GM23338 (cell line): ENCODE measurements around the gene HSPH1. TPM values are rescaled to one million over a fixed set of nuclear protein-coding genes. Genes with fewer than 3 reads are reported as not detected.

Experiments
- ATAC-seq: fragments of 200-7000 bp; cut with Tn5 transposase; 3 replicates; pipeline ENCODE4 v1.9.1; 2020
- DNase-seq: peaks from one replicate; pipeline ENCODE4 v3.0.0-alpha.2; 2015; ENCODE audit warnings: low spot score
- H2AFZ ChIP-seq: fragments of 200-600 bp; sonication (generic); 2 replicates; pipeline ENCODE4 v1.8.0; 2016; ENCODE audit warnings: antibody characterized with exemption, mild to moderate bottlenecking, moderate library complexity
- H3F3A ChIP-seq: fragments of 200-600 bp; sonication (generic); replicated peaks from 2 replicates; pipeline ENCODE4 v1.8.0; 2017; ENCODE audit warnings: antibody characterized with exemption, mixed run types, low read depth
- H3K27ac ChIP-seq: fragments of 200-600 bp; sonication (generic); 2 replicates; pipeline ENCODE4 v1.6.1; 2016; ENCODE audit warnings: low read depth
- H3K27me3 ChIP-seq: fragments of 200-600 bp; sonication (generic); 2 replicates; pipeline ENCODE4 v1.8.0; 2016; ENCODE audit warnings: mild to moderate bottlenecking, mixed run types, moderate library complexity; ENCODE audit not compliant: insufficient read depth
- H3K36me3 ChIP-seq: fragments of 200-600 bp; sonication (generic); 2 replicates; pipeline ENCODE4 v1.8.0; 2016; ENCODE audit warnings: mild to moderate bottlenecking; ENCODE audit not compliant: insufficient read depth
- H3K4me1 ChIP-seq: fragments of 200-600 bp; sonication (generic); 2 replicates; pipeline ENCODE4 v1.8.0; 2016; ENCODE audit warnings: mild to moderate bottlenecking, moderate library complexity; ENCODE audit not compliant: insufficient read depth
- H3K4me2 ChIP-seq: fragments of 200-600 bp; sonication (generic); 2 replicates; pipeline ENCODE4 v1.7.1; 2017; ENCODE audit warnings: mixed run types
- H3K4me3 ChIP-seq: fragments of 200-600 bp; sonication (generic); 2 replicates; pipeline ENCODE4 v1.6.1; 2016; ENCODE audit warnings: mixed run types
- H3K79me2 ChIP-seq: fragments of 200-600 bp; sonication (generic); replicated peaks from 2 replicates; pipeline ENCODE4 v1.8.0; 2017; ENCODE audit warnings: mild to moderate bottlenecking; ENCODE audit not compliant: insufficient read depth
- H3K9me2 ChIP-seq: fragments of 200-600 bp; sonication (generic); 2 replicates; pipeline ENCODE4 v1.8.0; 2017; ENCODE audit not compliant: insufficient read depth
- H4K20me1 ChIP-seq: fragments of 200-600 bp; sonication (generic); replicated peaks from 2 replicates; pipeline ENCODE4 v1.8.0; 2017; ENCODE audit warnings: mild to moderate bottlenecking; ENCODE audit not compliant: insufficient read depth
- H3K27ac Mint-ChIP-seq: 2 replicates; pipeline ENCODE4 v1.8.0; 2020; ENCODE audit warnings: inconsistent platforms, mild to moderate bottlenecking, moderate library complexity, mixed read lengths
- H3K27me3 Mint-ChIP-seq: 3 replicates; pipeline ENCODE4 v1.8.0; 2022; ENCODE audit warnings: low read depth, mild to moderate bottlenecking, moderate library complexity, mixed read lengths, inconsistent platforms; ENCODE audit not compliant: insufficient read depth, poor library complexity
- H3K36me3 Mint-ChIP-seq: 3 replicates; pipeline ENCODE4 v1.8.0; 2021; ENCODE audit warnings: low read depth, mild to moderate bottlenecking, inconsistent platforms, moderate library complexity, mixed read lengths
- H3K4me1 Mint-ChIP-seq: 3 replicates; pipeline ENCODE4 v1.8.0; 2020; ENCODE audit warnings: mild to moderate bottlenecking, inconsistent platforms, mixed read lengths
- H3K4me3 Mint-ChIP-seq: 3 replicates; pipeline ENCODE4 v1.8.0; 2021; ENCODE audit warnings: moderate library complexity, mild to moderate bottlenecking, inconsistent platforms, mixed read lengths
- H3K9me3 Mint-ChIP-seq: 3 replicates; pipeline ENCODE4 v1.8.0; 2020; ENCODE audit warnings: moderate library complexity, mild to moderate bottlenecking, inconsistent platforms, mixed read lengths
- JUNB ChIP-seq: IDR thresholded peaks from one replicate; pipeline ENCODE4 v1.6.1; 2016; ENCODE audit warnings: antibody characterized with exemption; ENCODE audit not compliant: unreplicated experiment
- STAT1 ChIP-seq: IDR thresholded peaks from one replicate; pipeline ENCODE4 v1.6.1; 2016; ENCODE audit warnings: antibody characterized with exemption; ENCODE audit not compliant: unreplicated experiment
- ZNF462 ChIP-seq: fragments of 250-450 bp; sonication (Bioruptor Pico); IDR thresholded peaks from 2 replicates; pipeline ENCODE4 v1.5.0; 2020; ENCODE audit warnings: mild to moderate bottlenecking, moderate library complexity
- polyA plus RNA-seq: library from polyadenylated mRNA; unstranded; fragments of >200 nt; fragmentation: Nextera tagmentation; extraction: Ambion mirVana; gene quantifications from 2 replicates; pipeline ENCODE4 v1.2.1, GENCODE V29; 2016
- total RNA-seq: library from RNA; depleted of rRNA; stranded (reverse); fragments of >200 nt; shearing (Covaris generic); gene quantifications from 2 replicates; pipeline ENCODE4 v1.2.3, GENCODE V29; 2014
- TF ChIP-seq, protein P1 (sequence below): IDR thresholded peaks from 2 replicates; pipeline ENCODE4 v1.6.1; 2016; ENCODE audit warnings: antibody characterized with exemption

The HSPH1 gene
- total and polyA plus RNA-seq, 2 experiments from 2014 or later: 112 to 147 TPM

DNA sequence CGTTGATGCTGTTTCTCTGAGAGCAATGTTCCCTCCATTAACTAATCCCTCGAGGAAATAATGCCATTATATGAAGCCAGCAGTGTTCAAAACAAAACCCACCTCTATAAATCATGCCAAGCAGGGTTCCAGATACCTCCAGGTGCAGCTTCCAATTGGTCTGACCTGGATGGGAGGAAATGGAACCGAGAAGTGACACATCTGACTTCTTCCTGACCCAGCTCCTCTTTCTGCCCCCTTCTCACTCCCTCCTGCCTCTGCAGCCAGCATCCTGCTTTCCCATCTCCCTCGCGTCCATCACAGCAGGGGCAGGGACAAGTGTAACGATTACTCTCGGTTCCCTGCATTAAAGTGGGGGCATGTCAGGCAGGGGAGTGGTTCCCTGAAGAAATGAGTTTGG is 37.5 kb downstream of the HSPH1 start (continued):
- TF ChIP-seq ZNF462 (CRISPR knock-in tag): no peak

DNA sequence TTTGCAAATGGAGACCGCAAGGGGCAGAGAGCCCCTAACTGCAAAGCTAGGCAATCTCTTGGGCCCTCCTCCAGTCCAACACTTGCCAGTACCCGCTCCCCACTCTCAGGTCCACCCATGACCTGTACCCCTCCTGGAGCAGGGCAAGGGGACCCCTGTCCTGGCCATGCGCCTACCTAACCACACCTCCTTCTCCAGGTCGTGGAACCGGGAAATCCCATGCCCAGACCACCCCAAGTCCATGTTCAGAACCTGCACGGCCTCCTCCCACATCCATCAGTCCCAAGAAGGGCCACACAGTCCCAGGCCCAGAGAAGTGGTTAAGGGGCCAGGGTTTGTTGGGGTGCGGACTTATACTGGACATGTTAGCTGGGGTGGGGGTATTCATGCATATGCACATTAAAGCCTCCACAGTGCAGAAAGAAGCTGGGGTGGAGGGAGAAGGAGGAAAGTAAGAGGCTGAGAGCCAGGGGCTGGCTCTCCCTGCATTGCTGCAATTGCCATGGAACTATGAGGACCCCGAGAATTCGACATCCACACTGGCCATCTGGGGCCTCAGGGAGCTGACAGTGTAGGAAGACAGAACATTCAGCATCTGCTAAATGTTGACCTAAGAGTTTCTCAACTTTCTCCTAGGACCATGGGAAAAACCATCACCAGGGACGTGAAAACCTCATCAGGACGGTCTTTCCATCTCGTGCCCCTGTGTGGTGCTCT is 39.0 kb downstream of the HSPH1 start:
- Histone ChIP-seq H3K36me3 (no peaks in the 10 kb centered on the region), H3K4me2 (no peak overlapping the region), H2AFZ (no peak overlapping the region), H3K4me1 (no peaks in the 10 kb centered on the region), H3K79me2 (no peaks in the 10 kb centered on the region), H3F3A (no peaks in the 10 kb centered on the region), H3K4me3 (no peak overlapping the region), H3K27ac (no peak overlapping the region), H3K9me2 (0 out of 2 replicates have a peak, but pooled peaks cover 4% of the 10 kb centered on the region), H4K20me1 (no peaks in the 10 kb centered on the region), H3K27me3 (no peaks in the 10 kb centered on the region)
- Mint-ChIP-seq H3K4me1 (peaks cover 13% of the 10 kb centered on the region), H3K9me3 (peaks cover 2% of the 10 kb centered on the region; the same call in 1 of the 3 replicates), H3K27ac (no peak overlapping the region), H3K4me3 (no peak overlapping the region), H3K36me3 (no peaks in the 10 kb centered on the region), H3K27me3 (peaks cover 5% of the 10 kb centered on the region)
- no peak for DNase-seq
- no peak for TF ChIP-seq JUNB
- no peak for TF ChIP-seq STAT1
- TF ChIP-seq ZNF462 (CRISPR knock-in tag): no peak
- TF ChIP-seq, protein P1, sequence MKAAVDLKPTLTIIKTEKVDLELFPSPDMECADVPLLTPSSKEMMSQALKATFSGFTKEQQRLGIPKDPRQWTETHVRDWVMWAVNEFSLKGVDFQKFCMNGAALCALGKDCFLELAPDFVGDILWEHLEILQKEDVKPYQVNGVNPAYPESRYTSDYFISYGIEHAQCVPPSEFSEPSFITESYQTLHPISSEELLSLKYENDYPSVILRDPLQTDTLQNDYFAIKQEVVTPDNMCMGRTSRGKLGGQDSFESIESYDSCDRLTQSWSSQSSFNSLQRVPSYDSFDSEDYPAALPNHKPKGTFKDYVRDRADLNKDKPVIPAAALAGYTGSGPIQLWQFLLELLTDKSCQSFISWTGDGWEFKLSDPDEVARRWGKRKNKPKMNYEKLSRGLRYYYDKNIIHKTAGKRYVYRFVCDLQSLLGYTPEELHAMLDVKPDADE: no peak
- ATAC-seq: no peak
